Thoracic aorta (tissue), 2 donors: ENCODE results near the gene TMPRSS11F. TPM values are rescaled to one million over a fixed set of nuclear protein-coding genes. Genes with fewer than 3 reads are reported as not detected.
"Not testable (repeated sequence)": the region's sequence is repeated elsewhere in the genome, so short reads cannot be mapped to it uniquely, and the experiment has no call there.

ENCODE experiments used
- ATAC-seq: fragments of 150-250 bp; one replicate; pipeline ENCODE4 v1.8.0; 2017; ENCODE audit warnings: low read depth; ENCODE audit not compliant: insufficient number of reproducible peaks, low FRiP score
- DNase-seq: peaks from one replicate; pipeline ENCODE4 v3.0.0-alpha.2; 2020; ENCODE audit warnings: low spot score
- H3K27ac ChIP-seq, 2 donors: fragments of 200-600 bp; sonication (generic); 1 replicate in 1 of 2; 2 replicates in 1 of 2; pipeline ENCODE4 v1.5.1; 2016; ENCODE audit warnings: mild to moderate bottlenecking in 2 of 2, moderate library complexity in 2 of 2
- H3K27me3 ChIP-seq: fragments of 200-600 bp; sonication (generic); replicated peaks from 2 replicates; pipeline ENCODE4 v1.6.0; 2016; ENCODE audit warnings: mild to moderate bottlenecking; ENCODE audit not compliant: insufficient read depth
- H3K36me3 ChIP-seq: fragments of 200-600 bp; sonication (generic); one replicate; pipeline ENCODE4 v1.5.1; 2016
- H3K4me1 ChIP-seq, 2 donors: fragments of 200-600 bp; sonication (generic); 1 replicate in 1 of 2; 2 replicates in 1 of 2; pipeline versions ENCODE4 v1.5.1 to v1.6.0; 2016; ENCODE audit warnings: low read depth in 2 of 2, mild to moderate bottlenecking in 1 of 2; ENCODE audit not compliant: control insufficient read depth in 1 of 2
- H3K4me3 ChIP-seq: fragments of 200-600 bp; sonication (generic); 2 replicates; pipeline ENCODE4 v1.5.1; 2016; ENCODE audit warnings: mild to moderate bottlenecking
- H3K9me3 ChIP-seq: fragments of 200-600 bp; sonication (generic); 2 replicates; pipeline ENCODE4 v1.5.1; 2016
- total RNA-seq, 2 donors: library from RNA; depleted of rRNA; stranded (reverse); fragments of >200 nt; gene quantifications; one replicate each; pipeline versions ENCODE4 v1.1.0 to v1.2.3, GENCODE V29; 2016
- TF ChIP-seq, protein P1 (sequence below): fragments of 200-600 bp; sonication (generic); IDR thresholded peaks from one replicate; pipeline ENCODE4 v1.5.1; 2019; ENCODE audit warnings: antibody characterized with exemption

Gene TMPRSS11F
- under 1 TPM in 1 of 2 donors, not detected in 1; 0.28 TPM for total RNA-seq

- Histone ChIP-seq H3K4me3 (no peak within 1 kb of the TSS), H3K27ac (no peak within 1 kb of the TSS), H3K36me3 (no peaks in the 10 kb centered on the region), H3K9me3 (no peaks in the 10 kb centered on the region), H3K4me1 (no peaks in the 10 kb centered on the region), H3K27me3 (no peaks in the 10 kb centered on the region)
- DNase-seq (no peak), ATAC-seq (no peak)
- TF ChIP-seq, protein P1, sequence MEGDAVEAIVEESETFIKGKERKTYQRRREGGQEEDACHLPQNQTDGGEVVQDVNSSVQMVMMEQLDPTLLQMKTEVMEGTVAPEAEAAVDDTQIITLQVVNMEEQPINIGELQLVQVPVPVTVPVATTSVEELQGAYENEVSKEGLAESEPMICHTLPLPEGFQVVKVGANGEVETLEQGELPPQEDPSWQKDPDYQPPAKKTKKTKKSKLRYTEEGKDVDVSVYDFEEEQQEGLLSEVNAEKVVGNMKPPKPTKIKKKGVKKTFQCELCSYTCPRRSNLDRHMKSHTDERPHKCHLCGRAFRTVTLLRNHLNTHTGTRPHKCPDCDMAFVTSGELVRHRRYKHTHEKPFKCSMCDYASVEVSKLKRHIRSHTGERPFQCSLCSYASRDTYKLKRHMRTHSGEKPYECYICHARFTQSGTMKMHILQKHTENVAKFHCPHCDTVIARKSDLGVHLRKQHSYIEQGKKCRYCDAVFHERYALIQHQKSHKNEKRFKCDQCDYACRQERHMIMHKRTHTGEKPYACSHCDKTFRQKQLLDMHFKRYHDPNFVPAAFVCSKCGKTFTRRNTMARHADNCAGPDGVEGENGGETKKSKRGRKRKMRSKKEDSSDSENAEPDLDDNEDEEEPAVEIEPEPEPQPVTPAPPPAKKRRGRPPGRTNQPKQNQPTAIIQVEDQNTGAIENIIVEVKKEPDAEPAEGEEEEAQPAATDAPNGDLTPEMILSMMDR = no peak
Observed at GRCh38 chr4:68129793-68130192, at the start of gene TMPRSS11F. Gene TMPRSS11F (minus strand): TSS chr4:68129869. CDS start chr4:68129820, 49 bp downstream.

DNA sequence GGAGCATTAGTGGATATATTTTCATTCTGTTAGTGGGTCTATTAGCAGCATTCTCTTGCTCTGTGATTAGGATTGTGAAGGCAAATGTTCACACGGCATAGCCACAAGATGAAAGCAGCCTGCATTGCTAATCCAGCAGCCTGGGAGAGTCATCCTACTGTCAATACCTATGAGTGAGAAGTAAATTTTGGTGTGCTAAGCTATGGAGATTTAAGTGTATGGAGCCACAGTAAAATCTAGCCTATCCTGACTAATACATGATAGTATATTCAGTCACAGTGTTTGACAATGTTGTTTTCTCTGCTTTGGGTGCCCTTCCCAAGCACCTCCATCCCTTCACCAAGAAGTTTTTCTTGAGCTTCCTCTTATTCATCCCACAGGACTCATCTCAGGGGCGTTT is 47.2 kb upstream of the TMPRSS11F start:
- Histone ChIP-seq H3K27me3 (no peaks in the 10 kb centered on the region), H3K4me3 (no peak overlapping the region), H3K9me3 (no peaks in the 10 kb centered on the region), H3K27ac (no peak overlapping the region), H3K4me1 (no peaks in the 10 kb centered on the region), H3K36me3 (no peaks in the 10 kb centered on the region)
- ATAC-seq (no peak), DNase-seq (no peak)
- TF ChIP-seq, protein P1 = no peak

- Histone ChIP-seq H3K27ac (no peak overlapping the region), H3K9me3 (no peaks in the 10 kb centered on the region), H3K4me3 (no peak overlapping the region), H3K36me3 (no peaks in the 10 kb centered on the region), H3K27me3 (no peaks in the 10 kb centered on the region), H3K4me1 (no peaks in the 10 kb centered on the region)
- TF ChIP-seq, protein P1 = no peak
- no peak for DNase-seq
- ATAC-seq = no peak
Observed at GRCh38 chr4:68176500-68176899, 46.8 kb upstream of the TMPRSS11F start.

DNA sequence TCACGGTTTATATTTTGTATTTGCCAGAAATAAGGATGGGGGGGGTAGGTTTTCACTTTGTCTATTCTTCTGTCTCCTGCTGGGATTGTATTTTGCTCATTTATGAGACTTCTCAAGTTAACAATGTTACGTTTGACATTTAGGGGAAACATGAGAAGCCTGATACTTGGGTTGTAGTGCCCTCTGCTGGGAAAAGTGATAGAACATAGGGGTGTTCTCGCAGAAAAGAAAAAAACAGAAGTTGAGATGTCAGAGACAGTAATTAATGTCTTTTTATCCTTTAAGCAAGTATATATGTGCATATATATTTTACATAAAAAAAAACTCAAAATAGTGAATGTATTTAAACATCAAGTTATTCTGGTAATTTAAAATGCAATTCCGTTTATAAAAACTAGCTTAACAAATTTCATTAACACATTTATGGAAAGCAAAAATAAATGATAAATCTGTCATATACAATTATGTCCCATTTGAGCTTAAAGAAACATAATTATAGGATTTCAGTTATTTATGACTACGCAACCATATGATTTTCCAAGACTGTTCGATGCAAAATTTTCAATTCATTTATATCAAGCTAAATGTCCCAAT is 46.0 kb upstream of the TMPRSS11F start:
- Histone ChIP-seq H3K36me3 (no peaks in the 10 kb centered on the region), H3K4me1 (no peaks in the 10 kb centered on the region), H3K27ac (no peak overlapping the region), H3K4me3 (no peak overlapping the region), H3K27me3 (no peaks in the 10 kb centered on the region), H3K9me3 (no peaks in the 10 kb centered on the region)
- DNase-seq (no peak), ATAC-seq (no peak)
- TF ChIP-seq, protein P1 = peak; percentile 16

GRCh38 chr4:68174389-68174788 is 44.7 kb upstream of the TMPRSS11F start:
- H3K4me3 ChIP-seq, H3K9me3 ChIP-seq, H3K4me1 ChIP-seq, DNase-seq, H3K36me3 ChIP-seq, H3K27ac ChIP-seq, H3K27me3 ChIP-seq, ATAC-seq: not testable (repeated sequence)

DNA sequence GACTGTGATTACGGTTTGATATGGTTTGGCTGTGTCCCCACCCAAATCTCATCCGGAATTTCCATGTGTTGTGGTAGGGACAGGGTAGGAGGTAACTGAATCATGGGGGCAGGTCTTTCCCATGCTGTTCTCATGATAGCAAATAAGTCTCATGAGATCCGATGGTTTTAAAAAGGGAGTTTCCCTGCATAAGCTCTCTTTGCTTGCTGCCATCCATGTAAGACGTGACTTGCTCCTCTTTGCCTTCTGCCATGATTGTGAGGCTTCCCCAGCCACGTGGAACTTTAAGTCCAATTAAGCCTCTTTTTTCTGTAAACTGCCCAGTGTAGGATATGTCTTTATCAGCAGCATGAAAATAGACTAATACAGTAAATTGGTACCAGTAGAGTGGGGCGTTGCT is 42.5 kb upstream of the TMPRSS11F start:
- not testable (repeated sequence) for ATAC-seq, H3K27ac ChIP-seq, H3K4me3 ChIP-seq, H3K27me3 ChIP-seq, H3K9me3 ChIP-seq, H3K36me3 ChIP-seq, DNase-seq, H3K4me1 ChIP-seq
